ENCODE data around the gene ZNF385D. TPM values are rescaled to one million over a fixed set of nuclear protein-coding genes. Genes with fewer than 3 reads are reported as not detected.

ZNF385D gene
- total RNA-seq, 1 experiment from 2014 or later, result 0.13 TPM

- DNase-seq (ENCODE audit: low read depth), result no peak
Observed at GRCh38 chr3:21682206-21682605, 68.8 kb downstream of the ZNF385D start.

GRCh38 chr3:21673393-21673792 is 77.6 kb downstream of the ZNF385D start:
- DNase-seq (ENCODE audit: low read depth), result no peak

GRCh38 chr3:21672303-21672702 is 78.7 kb downstream of the ZNF385D start:
- DNase-seq (ENCODE audit: low read depth), result peak; percentile 97

GRCh38 chr3:21670386-21670785 is 80.6 kb downstream of the ZNF385D start:
- DNase-seq (ENCODE audit: low read depth), result no peak

GRCh38 chr3:21668012-21668411 is 83.0 kb downstream of the ZNF385D start:
- DNase-seq (ENCODE audit: low read depth), result no peak

GRCh38 chr3:21665444-21666100 is 85.4 kb downstream of the ZNF385D start:
- no peak for DNase-seq (ENCODE audit: low read depth)

- no peak for DNase-seq (ENCODE audit: low read depth)
Observed at GRCh38 chr3:21664996-21665395, 86.0 kb downstream of the ZNF385D start.

- DNase-seq (ENCODE audit: low read depth), result no peak
Observed at GRCh38 chr3:21662403-21662802, 88.6 kb downstream of the ZNF385D start.

GRCh38 chr3:21654662-21655061 is 96.3 kb downstream of the ZNF385D start:
- DNase-seq (ENCODE audit: low read depth), result peak; percentile 55

- DNase-seq (ENCODE audit: low read depth), result no peak
Observed at GRCh38 chr3:21654241-21654640, 96.8 kb downstream of the ZNF385D start.

GRCh38 chr3:21649519-21649918 is 101.5 kb downstream of the ZNF385D start:
- DNase-seq (ENCODE audit: low read depth), result no peak

GRCh38 chr3:21647961-21648360 is 103.0 kb downstream of the ZNF385D start:
- no peak for DNase-seq (ENCODE audit: low read depth)

- peak; percentile 32 for DNase-seq (ENCODE audit: low read depth)
Observed at GRCh38 chr3:21645121-21645897, 105.7 kb downstream of the ZNF385D start.

- DNase-seq (ENCODE audit: low read depth), result no peak
Observed at GRCh38 chr3:21644268-21644667, 106.7 kb downstream of the ZNF385D start.

- DNase-seq (ENCODE audit: low read depth), result no peak
Observed at GRCh38 chr3:21643752-21644151, 107.3 kb downstream of the ZNF385D start.

GRCh38 chr3:21642433-21642832 is 108.6 kb downstream of the ZNF385D start:
- DNase-seq (ENCODE audit: low read depth), result no peak

- no peak for DNase-seq (ENCODE audit: low read depth)
Observed at GRCh38 chr3:21641959-21642358, 109.1 kb downstream of the ZNF385D start.

GRCh38 chr3:21638488-21638887 is 112.5 kb downstream of the ZNF385D start:
- no peak for DNase-seq (ENCODE audit: low read depth)

GRCh38 chr3:21634112-21634511 is 116.9 kb downstream of the ZNF385D start:
- no peak for DNase-seq (ENCODE audit: low read depth)

GRCh38 chr3:21624524-21624923 is 126.5 kb downstream of the ZNF385D start:
- DNase-seq (ENCODE audit: low read depth), result no peak

- peak; percentile 52 for DNase-seq (ENCODE audit: low read depth)
Observed at GRCh38 chr3:21621181-21621651, 129.8 kb downstream of the ZNF385D start.

GRCh38 chr3:21620511-21621155 is 130.4 kb downstream of the ZNF385D start:
- DNase-seq (ENCODE audit: low read depth), result peak; percentile 10

All from HT1080 (cell line).